Body of pancreas (tissue), 4 donors: ENCODE measurements around the gene MMD. TPM values are rescaled to one million over a fixed set of nuclear protein-coding genes. Genes with fewer than 3 reads are reported as not detected.
A peak's percentile ranks its signal among the peaks of the same experiment; 100 is the strongest.

ENCODE experiments used
- ATAC-seq: fragments of 150-250 bp; one replicate; pipeline ENCODE4 v1.9.1; 2016
- DNase-seq, 4 donors: peaks; one replicate each; pipeline ENCODE4 v3.0.0-alpha.2; 2019
- H3K27ac ChIP-seq, 4 donors: fragments of 200-600 bp; sonication (generic); 1 replicate in 3 of 4; 2 replicates in 1 of 4; pipeline versions ENCODE4 v1.5.1 to v1.6.1; 2016 to 2019; ENCODE audit warnings: mild to moderate bottlenecking in 1 of 4, mixed read lengths in 1 of 4, moderate library complexity in 1 of 4
- H3K27me3 ChIP-seq, 2 donors: fragments of 200-600 bp; sonication (generic); one replicate each; pipeline ENCODE4 v1.6.0; 2016; ENCODE audit warnings: mild to moderate bottlenecking in 1 of 2
- H3K36me3 ChIP-seq, 2 donors: fragments of 200-600 bp; sonication (generic); replicated peaks in 1 of 2; 2 replicates each; pipeline ENCODE4 v1.5.1; 2016; ENCODE audit warnings: low read depth in 2 of 2; ENCODE audit not compliant: insufficient read depth in 1 of 2
- H3K4me1 ChIP-seq: fragments of 200-600 bp; sonication (generic); one replicate; pipeline ENCODE4 v1.6.0; 2016
- H3K4me3 ChIP-seq, 2 donors: fragments of 200-600 bp; sonication (generic); 1 replicate in 1 of 2; 2 replicates in 1 of 2; pipeline ENCODE4 v1.5.1; 2016 to 2019
- H3K9me3 ChIP-seq, 3 donors: fragments of 200-600 bp; sonication (generic); 1 replicate in 2 of 3; 2 replicates in 1 of 3; pipeline ENCODE4 v1.5.1; 2016
- CTCF ChIP-seq, 7 experiments: fragments of 450-650 bp in 4 of 7; fragments of 200-600 bp in 3 of 7; sonication (generic) in 3 of 7; IDR thresholded peaks; one replicate each; pipeline ENCODE4 v1.5.1; 2016 to 2019; ENCODE audit warnings: antibody characterized with exemption in 7 of 7
- POLR2A ChIP-seq, 3 donors: fragments of 450-650 bp; IDR thresholded peaks; one replicate each; pipeline ENCODE4 v1.6.1; 2016; ENCODE audit warnings: antibody characterized with exemption in 3 of 3, mild to moderate bottlenecking in 2 of 3
- WGBS, 2 donors: methylation state at CpG; one replicate each; pipeline ENCODE4 v1.1.5; 2017; 5-methylcytosine and 5-hydroxymethylcytosine counted together
- intact Hi-C: fragments of 100-400 bp; cut with DNase I; formaldehyde crosslinking; loops from one replicate; pipeline ENCODE4 v1.15.1; 2023
- total RNA-seq, 2 donors: library from RNA; depleted of rRNA; stranded (reverse); fragments of >200 nt; gene quantifications; one replicate each; pipeline ENCODE4 v1.1.0, GENCODE V29; 2016

The MMD gene
- total RNA-seq, 2 donors from 2014 or later = 4.4 to 12.5 TPM

- intact Hi-C loops = no loop called here
- Histone ChIP-seq H3K9me3 (no peaks in the 10 kb centered on the region), H3K4me1 (peaks cover 3% of the 10 kb centered on the region), H3K27me3 (no peaks in the 10 kb centered on the region), H3K27ac (peak overlapping the region in 1 of 4 donors; percentile 51), H3K36me3 (no peaks in the 10 kb centered on the region), H3K4me3 (no peak overlapping the region)
- DNase-seq (peak in 1 of 4 donors; percentile 31), ATAC-seq (peak; percentile 45)
- WGBS, 2 donors = 44 to 61% methylated on average over 6 of the region's 6 CpGs
- no peak for TF ChIP-seq POLR2A (IDR thresholded peaks at IDR 0.05)
- TF ChIP-seq CTCF (IDR thresholded peaks at IDR 0.05) = no peak
Observed at GRCh38 chr17:55444471-55445441, 23.1 kb upstream of the MMD start.

- TF ChIP-seq CTCF (IDR thresholded peaks at IDR 0.05) (no peak), POLR2A (IDR thresholded peaks at IDR 0.05) (no peak)
- Histone ChIP-seq H3K36me3 (no peaks in the 10 kb centered on the region), H3K9me3 (no peaks in the 10 kb centered on the region), H3K27ac (no peak overlapping the region), H3K4me3 (no peak overlapping the region), H3K27me3 (no peaks in the 10 kb centered on the region), H3K4me1 (peaks cover 3% of the 10 kb centered on the region)
- DNase-seq (no peak), ATAC-seq (no peak)
- intact Hi-C loops = no loop called here
- WGBS, 2 donors = 79 to 89% methylated on average over 10 of the region's 10 CpGs
Observed at GRCh38 chr17:55443904-55444303, 22.3 kb upstream of the MMD start.

- WGBS, 2 donors = 74 to 79% methylated on average over 6 of the region's 6 CpGs
- DNase-seq (no peak), ATAC-seq (no peak)
- Histone ChIP-seq H3K4me3 (no peak overlapping the region), H3K27ac (no peak overlapping the region), H3K27me3 (no peaks in the 10 kb centered on the region), H3K4me1 (peaks cover 3% of the 10 kb centered on the region), H3K36me3 (no peaks in the 10 kb centered on the region), H3K9me3 (no peaks in the 10 kb centered on the region)
- intact Hi-C loops = no loop called here
- TF ChIP-seq CTCF (IDR thresholded peaks at IDR 0.05) (no peak), POLR2A (IDR thresholded peaks at IDR 0.05) (no peak)
Observed at GRCh38 chr17:55442953-55443683, 21.5 kb upstream of the MMD start.

- 55 to 69% methylated on average over 5 of the region's 5 CpGs for WGBS, 2 donors
- no peak for ATAC-seq
Observed at GRCh38 chr17:55442462-55442861, 20.8 kb upstream of the MMD start.

More at GRCh38 chr17:55442462-55442861, 20.8 kb upstream of the MMD start:
- no peaks in the 10 kb centered on the region for H3K27me3 ChIP-seq
- no peak for DNase-seq
- H3K9me3 ChIP-seq = no peaks in the 10 kb centered on the region
- TF ChIP-seq POLR2A (IDR thresholded peaks at IDR 0.05) = no peak
- TF ChIP-seq CTCF (IDR thresholded peaks at IDR 0.05) = no peak
- H3K4me3 ChIP-seq = no peak overlapping the region
- H3K4me1 ChIP-seq = peaks cover 3% of the 10 kb centered on the region
- intact Hi-C loops = no loop called here
- H3K27ac ChIP-seq = no peak overlapping the region
- H3K36me3 ChIP-seq = no peaks in the 10 kb centered on the region
